OCI-LY3 (cell line): ENCODE data around the gene SOX13.

Source experiments
- EZH2phosphoT487 ChIP-seq: fragments of 200-600 bp; shearing (Covaris generic); IDR thresholded peaks from 2 replicates; pipeline ENCODE4 v1.6.1; 2018; ENCODE audit warnings: antibody characterized with exemption, mixed run types, low read depth
- TF ChIP-seq, protein P1 (sequence below): fragments of 200-600, 300-600 bp; sonication (generic); IDR thresholded peaks from 2 replicates; pipeline ENCODE4 v1.5.1; 2014; ENCODE audit warnings: antibody characterized with exemption, low read length, low read depth

- TF ChIP-seq, protein P1, sequence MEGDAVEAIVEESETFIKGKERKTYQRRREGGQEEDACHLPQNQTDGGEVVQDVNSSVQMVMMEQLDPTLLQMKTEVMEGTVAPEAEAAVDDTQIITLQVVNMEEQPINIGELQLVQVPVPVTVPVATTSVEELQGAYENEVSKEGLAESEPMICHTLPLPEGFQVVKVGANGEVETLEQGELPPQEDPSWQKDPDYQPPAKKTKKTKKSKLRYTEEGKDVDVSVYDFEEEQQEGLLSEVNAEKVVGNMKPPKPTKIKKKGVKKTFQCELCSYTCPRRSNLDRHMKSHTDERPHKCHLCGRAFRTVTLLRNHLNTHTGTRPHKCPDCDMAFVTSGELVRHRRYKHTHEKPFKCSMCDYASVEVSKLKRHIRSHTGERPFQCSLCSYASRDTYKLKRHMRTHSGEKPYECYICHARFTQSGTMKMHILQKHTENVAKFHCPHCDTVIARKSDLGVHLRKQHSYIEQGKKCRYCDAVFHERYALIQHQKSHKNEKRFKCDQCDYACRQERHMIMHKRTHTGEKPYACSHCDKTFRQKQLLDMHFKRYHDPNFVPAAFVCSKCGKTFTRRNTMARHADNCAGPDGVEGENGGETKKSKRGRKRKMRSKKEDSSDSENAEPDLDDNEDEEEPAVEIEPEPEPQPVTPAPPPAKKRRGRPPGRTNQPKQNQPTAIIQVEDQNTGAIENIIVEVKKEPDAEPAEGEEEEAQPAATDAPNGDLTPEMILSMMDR, result no peak
- no peak for TF ChIP-seq EZH2phosphoT487
These were observed 94.8 kb downstream of the SOX13 start for GRCh38 chr1:204167730-204168129.
